IMR-90 (cell line): Measurements from ENCODE around the gene KRTAP5-7. TPM values are rescaled to one million over a fixed set of nuclear protein-coding genes. Genes with fewer than 3 reads are reported as not detected.

ENCODE experiments used
- ATAC-seq: fragments of 200-7000 bp; cut with Tn5 transposase; 2 replicates; pipeline ENCODE4 v1.9.1; 2020; ENCODE audit warnings: low read depth, mild to moderate bottlenecking, moderate library complexity
- BruUV-seq: library from RNA; stranded (reverse); fragments of 400-500 nt; replicated peaks from 2 replicates; lab custom pipeline; 2021; lab: Mats Ljungman, UMichigan
- CTCF ChIA-PET: fragments of 300-600 bp; formaldehyde crosslinking; extraction: SDS; loops from one replicate; lab custom pipeline; 2021; ENCODE audit warnings: antibody characterized with exemption; lab: Yijun Ruan, JAX
- POLR2A ChIA-PET: fragments of 300-600 bp; sonication (Branson Sonifier 250); formaldehyde crosslinking; loops from one replicate; lab custom pipeline; 2022; ENCODE audit warnings: antibody characterized with exemption; ENCODE audit not compliant: unreplicated experiment; lab: Charles Lee
- DNase-seq: peaks from one replicate; pipeline ENCODE4 v3.0.0; 2013
- H2AFZ ChIP-seq: replicated peaks from 2 replicates; pipeline ENCODE3; 2013; ENCODE audit warnings: low read length, mild to moderate bottlenecking; ENCODE audit not compliant: poor library complexity
- H2AK5ac ChIP-seq: 2 replicates; pipeline ENCODE4 v1.6.1; 2013; ENCODE audit warnings: low read depth, low read length, inconsistent platforms
- H2AK9ac ChIP-seq: replicated peaks from 2 replicates; pipeline ENCODE3; 2013; ENCODE audit warnings: mild to moderate bottlenecking, low read depth, low read length, moderate library complexity; ENCODE audit not compliant: poor library complexity
- H2BK120ac ChIP-seq: 2 replicates; pipeline ENCODE4 v1.6.1; 2013; ENCODE audit warnings: low read depth, low read length, inconsistent platforms
- H2BK15ac ChIP-seq: 3 replicates; pipeline ENCODE4 v1.6.1; 2013; ENCODE audit warnings: low read depth, low read length, inconsistent platforms
- H2BK20ac ChIP-seq: 2 replicates; pipeline ENCODE4 v1.6.1; 2013; ENCODE audit warnings: low read depth, mild to moderate bottlenecking, inconsistent platforms, low read length, moderate library complexity
- H2BK5ac ChIP-seq: 2 replicates; pipeline ENCODE4 v1.6.1; 2013; ENCODE audit warnings: mild to moderate bottlenecking, low read depth, low read length, inconsistent platforms; ENCODE audit not compliant: poor library complexity, severe bottlenecking
- H3K14ac ChIP-seq: replicated peaks from 2 replicates; pipeline ENCODE4 v1.6.1; 2013; ENCODE audit warnings: low read depth, low read length, inconsistent platforms
- H3K18ac ChIP-seq: 2 replicates; pipeline ENCODE4 v1.6.1; 2013; ENCODE audit warnings: low read depth, low read length, control low read depth
- H3K23ac ChIP-seq: 2 replicates; pipeline ENCODE4 v1.6.1; 2013; ENCODE audit warnings: low read depth, low read length, inconsistent platforms
- H3K27ac ChIP-seq: 2 replicates; pipeline ENCODE4 v1.5.1; 2013; ENCODE audit warnings: mild to moderate bottlenecking, control low read depth, low read length; ENCODE audit not compliant: insufficient read depth
- H3K27me3 ChIP-seq: 2 replicates; pipeline ENCODE4 v1.6.1; 2013; ENCODE audit warnings: low read length; ENCODE audit not compliant: control insufficient read depth, insufficient read depth
- H3K36me3 ChIP-seq: 2 replicates; pipeline ENCODE4 v1.6.1; 2013; ENCODE audit warnings: low read length, mixed read lengths; ENCODE audit not compliant: control insufficient read depth, insufficient read depth
- H3K4ac ChIP-seq: 2 replicates; pipeline ENCODE4 v1.6.1; 2013; ENCODE audit warnings: low read depth, low read length, inconsistent platforms
- H3K4me1 ChIP-seq: 2 replicates; pipeline ENCODE4 v1.6.1; 2013; ENCODE audit warnings: low read length, mixed read lengths; ENCODE audit not compliant: control insufficient read depth, insufficient read depth
- H3K4me2 ChIP-seq: 2 replicates; pipeline ENCODE4 v1.6.1; 2013; ENCODE audit warnings: low read depth, mild to moderate bottlenecking, control low read depth, low read length, moderate library complexity
- H3K4me3 ChIP-seq: 2 replicates; pipeline ENCODE4 v1.5.1; 2013; ENCODE audit warnings: low read depth, mild to moderate bottlenecking, control low read depth, low read length, moderate library complexity; ENCODE audit not compliant: insufficient read depth
- H3K56ac ChIP-seq: 2 replicates; pipeline ENCODE4 v1.6.1; 2013; ENCODE audit warnings: low read length, inconsistent platforms; ENCODE audit not compliant: insufficient read depth; ENCODE audit errors: extremely low read depth
- H3K79me1 ChIP-seq, 2 experiments: 2 replicates each; pipeline ENCODE4 v1.6.1; 2013; ENCODE audit warnings: low read length in 2 of 2, inconsistent platforms in 1 of 2, low read depth in 1 of 2
- H3K9ac ChIP-seq: 2 replicates; pipeline ENCODE4 v1.6.1; 2013; ENCODE audit warnings: low read depth, low read length, control low read depth
- H3K9me1 ChIP-seq: 2 replicates; pipeline ENCODE4 v1.6.1; 2013; ENCODE audit warnings: low read length, inconsistent platforms; ENCODE audit not compliant: insufficient read depth
- H3K9me3 ChIP-seq: 2 replicates; pipeline ENCODE4 v1.6.1; 2013; ENCODE audit warnings: low read length; ENCODE audit not compliant: control insufficient read depth, insufficient read depth
- H4K20me1 ChIP-seq: 2 replicates; pipeline ENCODE4 v1.6.1; 2013; ENCODE audit warnings: low read length, inconsistent platforms; ENCODE audit not compliant: insufficient read depth
- H4K5ac ChIP-seq: 2 replicates; pipeline ENCODE4 v1.6.1; 2013; ENCODE audit warnings: mild to moderate bottlenecking, low read depth, low read length, control low read depth
- H4K8ac ChIP-seq, 2 experiments: 2 replicates each; pipeline ENCODE4 v1.6.1; 2013; ENCODE audit warnings: low read depth in 2 of 2, low read length in 2 of 2, control low read depth in 1 of 2, inconsistent platforms in 1 of 2
- H4K91ac ChIP-seq: 2 replicates; pipeline ENCODE4 v1.6.1; 2013; ENCODE audit warnings: low read depth, low read length, inconsistent platforms; ENCODE audit not compliant: insufficient read depth
- CTCF ChIP-seq: conservative IDR thresholded peaks from 2 replicates; pipeline ENCODE4 v1.5.1; 2012; ENCODE audit warnings: mild to moderate bottlenecking, low read depth, low read length, improper control_type of control experiment
- FOS ChIP-seq: fragments of 150-350 bp; IDR thresholded peaks from 2 replicates; pipeline ENCODE4 v1.6.1; 2016; ENCODE audit warnings: low read depth, low read length
- MXI1 ChIP-seq: IDR thresholded peaks from 2 replicates; pipeline ENCODE4 v1.6.1; 2012; ENCODE audit warnings: low read depth, mild to moderate bottlenecking, low read length, moderate library complexity, borderline replicate concordance
- WGBS, 2 experiments: methylation state at CpG; one replicate each; pipeline versions ENCODE4 v1.1.5 to v1.1.7; 2013; ENCODE audit warnings: missing lambda C conversion rate in 2 of 2; ENCODE audit not compliant: insufficient read length in 1 of 2; ENCODE audit errors: extremely low coverage in 2 of 2; 5-methylcytosine and 5-hydroxymethylcytosine counted together
- dilution Hi-C: fragments of 300-500 bp; cut with HindIII; formaldehyde crosslinking; loops from one replicate; pipeline ENCODE4 v1.14.3; 2018; ENCODE audit warnings: low sequenced_read_pairs; ENCODE audit not compliant: unreplicated experiment
- in situ Hi-C: fragments of 300-500 bp; cut with MboI; formaldehyde crosslinking; loops from 3 replicates; pipeline ENCODE4 v1.14.3; 2019; ENCODE audit warnings: low sequenced_read_pairs, inconsistent platforms, mixed read lengths
- intact Hi-C: fragments of 100-400 bp; cut with micrococcal nuclease; formaldehyde crosslinking; loops from 2 replicates; pipeline ENCODE4 v1.10.0; 2022
- polyA plus RNA-seq, 3 experiments: library from polyadenylated mRNA; depleted of rRNA; stranded (reverse); fragments of >200 nt; gene quantifications; 2 replicates each; pipeline ENCODE4 v1.2.3, GENCODE V29; 2012; ENCODE audit warnings: low replicate concordance in 1 of 3
- total RNA-seq: library from RNA; depleted of rRNA; stranded (reverse); fragments of >200 nt; gene quantifications from 2 replicates; pipeline ENCODE4 v1.2.3, GENCODE V29; 2012

Gene KRTAP5-7
- total and polyA plus RNA-seq, 2 of the 4 experiments (the other 2 are of a cell fraction) = not detected

- Histone ChIP-seq H4K20me1 (no peaks in the 10 kb centered on the region), H2BK5ac (no peak within 1 kb of the TSS), H3K9ac (no peak within 1 kb of the TSS), H4K5ac (no peak within 1 kb of the TSS), H3K4me3 (no peak within 1 kb of the TSS), H3K4me1 (no peaks in the 10 kb centered on the region), H2AFZ (no peak within 1 kb of the TSS), H3K9me3 (no peaks in the 10 kb centered on the region), H4K8ac (no peak within 1 kb of the TSS), H2BK15ac (no peak within 1 kb of the TSS), H3K36me3 (no peaks in the 10 kb centered on the region), H2BK20ac (no peak within 1 kb of the TSS), H3K14ac (no peak within 1 kb of the TSS), H3K9me1 (no peaks in the 10 kb centered on the region), H3K18ac (no peak within 1 kb of the TSS), H3K27ac (no peak within 1 kb of the TSS), H2AK5ac (no peak within 1 kb of the TSS), H3K4me2 (no peak within 1 kb of the TSS), H3K4ac (no peak within 1 kb of the TSS), H2BK120ac (no peak within 1 kb of the TSS), H2AK9ac (no peak within 1 kb of the TSS), H3K23ac (no peak within 1 kb of the TSS), H3K56ac (no peak within 1 kb of the TSS), H4K91ac (no peak within 1 kb of the TSS), H3K79me1 (no peaks in the 10 kb centered on the region), H3K27me3 (peaks cover 16% of the 10 kb centered on the region)
- no peak for ATAC-seq
- DNase-seq = no peak
- in situ Hi-C loops (no loop called here), dilution Hi-C loops (no loop called here), intact Hi-C loops (no loop called here)
- BruUV-seq = no TSS peak
- ChIA-PET POLR2A (no interaction called here), CTCF (no interaction called here)
- WGBS, 2 experiments = no CpG with 5 or more reads among the region's 5 CpGs
- TF ChIP-seq FOS (no peak), MXI1 (no peak), CTCF (no peak)
These were observed 38.2 kb downstream of the KRTAP5-7 start, which contains the start of gene KRTAP5-10 for GRCh38 chr11:71565263-71565662. Gene KRTAP5-10, plus strand, starts transcription at chr11:71565563. Its CDS starts 25 bp downstream, at chr11:71565588.
